ENCODE results near the gene PADI1.

Gene PADI1

DNA sequence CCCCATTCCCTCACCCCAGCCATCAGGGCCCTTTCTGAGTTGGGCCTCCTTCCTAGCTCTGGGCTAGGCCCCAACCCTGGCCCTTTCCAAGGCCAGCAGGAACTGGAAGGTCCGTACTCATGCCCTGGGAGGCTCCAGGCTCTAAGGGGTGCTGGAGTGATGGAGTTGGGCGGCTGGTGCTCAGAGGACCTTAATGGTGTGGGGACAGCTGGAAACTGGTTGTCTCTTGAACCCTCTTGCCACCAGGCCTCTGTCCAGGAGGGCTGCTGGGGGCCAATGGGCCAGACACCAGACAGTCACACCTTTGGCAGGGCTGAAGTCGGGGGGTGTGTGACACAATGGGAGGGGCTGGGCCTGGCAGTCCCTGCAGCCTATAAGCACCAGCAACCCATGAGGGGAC is 9.2 kb upstream of the PADI1 start:
- TF ChIP-seq BACH2 (CRISPR knock-in tag; IDR thresholded peaks at IDR 0.05; ENCODE audit: borderline replicate concordance), result no peak
- no peak for TF ChIP-seq ZC3H10 (CRISPR knock-in tag; IDR thresholded peaks at IDR 0.05)
- TF ChIP-seq, protein P1, sequence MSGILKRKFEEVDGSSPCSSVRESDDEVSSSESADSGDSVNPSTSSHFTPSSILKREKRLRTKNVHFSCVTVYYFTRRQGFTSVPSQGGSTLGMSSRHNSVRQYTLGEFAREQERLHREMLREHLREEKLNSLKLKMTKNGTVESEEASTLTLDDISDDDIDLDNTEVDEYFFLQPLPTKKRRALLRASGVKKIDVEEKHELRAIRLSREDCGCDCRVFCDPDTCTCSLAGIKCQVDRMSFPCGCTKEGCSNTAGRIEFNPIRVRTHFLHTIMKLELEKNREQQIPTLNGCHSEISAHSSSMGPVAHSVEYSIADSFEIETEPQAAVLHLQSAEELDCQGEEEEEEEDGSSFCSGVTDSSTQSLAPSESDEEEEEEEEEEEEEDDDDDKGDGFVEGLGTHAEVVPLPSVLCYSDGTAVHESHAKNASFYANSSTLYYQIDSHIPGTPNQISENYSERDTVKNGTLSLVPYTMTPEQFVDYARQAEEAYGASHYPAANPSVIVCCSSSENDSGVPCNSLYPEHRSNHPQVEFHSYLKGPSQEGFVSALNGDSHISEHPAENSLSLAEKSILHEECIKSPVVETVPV (CRISPR knock-in tag; IDR thresholded peaks at IDR 0.05), result no peak
- TF ChIP-seq, protein P2, sequence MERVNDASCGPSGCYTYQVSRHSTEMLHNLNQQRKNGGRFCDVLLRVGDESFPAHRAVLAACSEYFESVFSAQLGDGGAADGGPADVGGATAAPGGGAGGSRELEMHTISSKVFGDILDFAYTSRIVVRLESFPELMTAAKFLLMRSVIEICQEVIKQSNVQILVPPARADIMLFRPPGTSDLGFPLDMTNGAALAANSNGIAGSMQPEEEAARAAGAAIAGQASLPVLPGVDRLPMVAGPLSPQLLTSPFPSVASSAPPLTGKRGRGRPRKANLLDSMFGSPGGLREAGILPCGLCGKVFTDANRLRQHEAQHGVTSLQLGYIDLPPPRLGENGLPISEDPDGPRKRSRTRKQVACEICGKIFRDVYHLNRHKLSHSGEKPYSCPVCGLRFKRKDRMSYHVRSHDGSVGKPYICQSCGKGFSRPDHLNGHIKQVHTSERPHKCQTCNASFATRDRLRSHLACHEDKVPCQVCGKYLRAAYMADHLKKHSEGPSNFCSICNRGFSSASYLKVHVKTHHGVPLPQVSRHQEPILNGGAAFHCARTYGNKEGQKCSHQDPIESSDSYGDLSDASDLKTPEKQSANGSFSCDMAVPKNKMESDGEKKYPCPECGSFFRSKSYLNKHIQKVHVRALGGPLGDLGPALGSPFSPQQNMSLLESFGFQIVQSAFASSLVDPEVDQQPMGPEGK (CRISPR knock-in tag; IDR thresholded peaks at IDR 0.05; ENCODE audit: borderline replicate concordance), result no peak
- TF ChIP-seq, protein P3, sequence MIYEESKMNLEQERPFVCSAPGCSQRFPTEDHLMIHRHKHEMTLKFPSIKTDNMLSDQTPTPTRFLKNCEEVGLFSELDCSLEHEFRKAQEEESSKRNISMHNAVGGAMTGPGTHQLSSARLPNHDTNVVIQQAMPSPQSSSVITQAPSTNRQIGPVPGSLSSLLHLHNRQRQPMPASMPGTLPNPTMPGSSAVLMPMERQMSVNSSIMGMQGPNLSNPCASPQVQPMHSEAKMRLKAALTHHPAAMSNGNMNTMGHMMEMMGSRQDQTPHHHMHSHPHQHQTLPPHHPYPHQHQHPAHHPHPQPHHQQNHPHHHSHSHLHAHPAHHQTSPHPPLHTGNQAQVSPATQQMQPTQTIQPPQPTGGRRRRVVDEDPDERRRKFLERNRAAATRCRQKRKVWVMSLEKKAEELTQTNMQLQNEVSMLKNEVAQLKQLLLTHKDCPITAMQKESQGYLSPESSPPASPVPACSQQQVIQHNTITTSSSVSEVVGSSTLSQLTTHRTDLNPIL (CRISPR knock-in tag; IDR thresholded peaks at IDR 0.05; ENCODE audit: low read depth), result no peak
- TF ChIP-seq PPARA (CRISPR knock-in tag; IDR thresholded peaks at IDR 0.05; ENCODE audit: borderline replicate concordance), result no peak
- TF ChIP-seq ZNF565 (CRISPR knock-in tag; conservative IDR thresholded peaks at IDR 0.05; ENCODE audit: low read depth), result no peak
- TF ChIP-seq TCF4 (CRISPR knock-in tag; IDR thresholded peaks at IDR 0.05; ENCODE audit: borderline replicate concordance), result no peak
- TF ChIP-seq, protein P4, sequence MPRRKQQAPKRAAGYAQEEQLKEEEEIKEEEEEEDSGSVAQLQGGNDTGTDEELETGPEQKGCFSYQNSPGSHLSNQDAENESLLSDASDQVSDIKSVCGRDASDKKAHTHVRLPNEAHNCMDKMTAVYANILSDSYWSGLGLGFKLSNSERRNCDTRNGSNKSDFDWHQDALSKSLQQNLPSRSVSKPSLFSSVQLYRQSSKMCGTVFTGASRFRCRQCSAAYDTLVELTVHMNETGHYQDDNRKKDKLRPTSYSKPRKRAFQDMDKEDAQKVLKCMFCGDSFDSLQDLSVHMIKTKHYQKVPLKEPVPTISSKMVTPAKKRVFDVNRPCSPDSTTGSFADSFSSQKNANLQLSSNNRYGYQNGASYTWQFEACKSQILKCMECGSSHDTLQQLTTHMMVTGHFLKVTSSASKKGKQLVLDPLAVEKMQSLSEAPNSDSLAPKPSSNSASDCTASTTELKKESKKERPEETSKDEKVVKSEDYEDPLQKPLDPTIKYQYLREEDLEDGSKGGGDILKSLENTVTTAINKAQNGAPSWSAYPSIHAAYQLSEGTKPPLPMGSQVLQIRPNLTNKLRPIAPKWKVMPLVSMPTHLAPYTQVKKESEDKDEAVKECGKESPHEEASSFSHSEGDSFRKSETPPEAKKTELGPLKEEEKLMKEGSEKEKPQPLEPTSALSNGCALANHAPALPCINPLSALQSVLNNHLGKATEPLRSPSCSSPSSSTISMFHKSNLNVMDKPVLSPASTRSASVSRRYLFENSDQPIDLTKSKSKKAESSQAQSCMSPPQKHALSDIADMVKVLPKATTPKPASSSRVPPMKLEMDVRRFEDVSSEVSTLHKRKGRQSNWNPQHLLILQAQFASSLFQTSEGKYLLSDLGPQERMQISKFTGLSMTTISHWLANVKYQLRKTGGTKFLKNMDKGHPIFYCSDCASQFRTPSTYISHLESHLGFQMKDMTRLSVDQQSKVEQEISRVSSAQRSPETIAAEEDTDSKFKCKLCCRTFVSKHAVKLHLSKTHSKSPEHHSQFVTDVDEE (CRISPR knock-in tag; IDR thresholded peaks at IDR 0.05), result no peak
- TF ChIP-seq ZNF70 (CRISPR knock-in tag; IDR thresholded peaks at IDR 0.05), result no peak
- no peak for ATAC-seq

DNA sequence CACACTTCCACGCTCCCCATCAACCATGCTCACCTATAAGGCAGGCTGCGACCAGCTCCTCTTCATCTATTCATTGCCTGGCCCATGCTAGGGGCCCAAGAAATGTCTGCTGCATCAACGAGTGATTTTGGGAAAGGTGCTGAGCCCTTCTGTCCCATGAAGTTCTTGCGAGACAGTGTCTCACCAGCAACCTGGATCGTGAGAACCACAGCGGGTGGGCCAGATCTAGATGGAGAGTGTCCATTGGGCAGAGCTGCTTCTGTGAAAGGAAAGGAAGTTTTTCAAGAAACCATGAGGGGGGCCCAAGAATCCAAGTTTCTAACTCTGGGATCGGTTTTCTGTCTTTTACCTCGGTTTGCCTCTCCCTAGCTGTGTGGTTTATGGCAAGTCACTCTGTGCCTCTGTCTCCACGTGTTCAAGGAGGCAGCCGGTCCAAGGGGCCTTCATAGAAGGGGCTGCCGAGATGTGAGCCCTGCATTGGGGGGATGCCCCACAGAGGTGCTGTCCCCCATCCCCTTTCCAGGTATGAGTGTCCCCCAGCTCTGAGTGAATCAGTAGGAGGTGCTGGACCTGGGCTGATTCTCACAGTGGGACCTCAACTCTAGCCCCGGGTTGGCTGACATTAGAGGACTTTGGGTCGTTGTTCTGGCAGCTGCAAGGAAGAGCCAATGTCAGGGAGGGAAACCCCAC is 8.3 kb upstream of the PADI1 start:
- no peak for ATAC-seq
- no peak for TF ChIP-seq ISL1 (CRISPR knock-in tag; IDR thresholded peaks at IDR 0.05)
- no peak for TF ChIP-seq ZC3H10 (CRISPR knock-in tag; IDR thresholded peaks at IDR 0.05)
- no peak for TF ChIP-seq ZNF8 (CRISPR knock-in tag; IDR thresholded peaks at IDR 0.05)
- TF ChIP-seq ESRRG (CRISPR knock-in tag; IDR thresholded peaks at IDR 0.05), result no peak
- no peak for TF ChIP-seq OSR1 (CRISPR knock-in tag; IDR thresholded peaks at IDR 0.05)
- TF ChIP-seq GLIS3 (CRISPR knock-in tag; IDR thresholded peaks at IDR 0.05), result no peak
- no peak for TF ChIP-seq ZFP3 (CRISPR knock-in tag; IDR thresholded peaks at IDR 0.05)
- no peak for TF ChIP-seq ZFP30 (CRISPR knock-in tag; IDR thresholded peaks at IDR 0.05)
- TF ChIP-seq, protein P2 (CRISPR knock-in tag; IDR thresholded peaks at IDR 0.05; ENCODE audit: borderline replicate concordance), result no peak
- no peak for TF ChIP-seq SNAI2 (CRISPR knock-in tag; IDR thresholded peaks at IDR 0.05)
- TF ChIP-seq, protein P5, sequence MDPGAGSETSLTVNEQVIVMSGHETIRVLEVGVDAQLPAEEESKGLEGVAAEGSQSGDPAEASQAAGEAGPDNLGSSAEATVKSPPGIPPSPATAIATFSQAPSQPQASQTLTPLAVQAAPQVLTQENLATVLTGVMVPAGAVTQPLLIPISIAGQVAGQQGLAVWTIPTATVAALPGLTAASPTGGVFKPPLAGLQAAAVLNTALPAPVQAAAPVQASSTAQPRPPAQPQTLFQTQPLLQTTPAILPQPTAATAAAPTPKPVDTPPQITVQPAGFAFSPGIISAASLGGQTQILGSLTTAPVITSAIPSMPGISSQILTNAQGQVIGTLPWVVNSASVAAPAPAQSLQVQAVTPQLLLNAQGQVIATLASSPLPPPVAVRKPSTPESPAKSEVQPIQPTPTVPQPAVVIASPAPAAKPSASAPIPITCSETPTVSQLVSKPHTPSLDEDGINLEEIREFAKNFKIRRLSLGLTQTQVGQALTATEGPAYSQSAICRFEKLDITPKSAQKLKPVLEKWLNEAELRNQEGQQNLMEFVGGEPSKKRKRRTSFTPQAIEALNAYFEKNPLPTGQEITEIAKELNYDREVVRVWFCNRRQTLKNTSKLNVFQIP (CRISPR knock-in tag; IDR thresholded peaks at IDR 0.05; ENCODE audit: borderline replicate concordance, low read depth), result no peak
- TF ChIP-seq PPARA (CRISPR knock-in tag; IDR thresholded peaks at IDR 0.05; ENCODE audit: borderline replicate concordance), result no peak
- no peak for TF ChIP-seq ZNF70 (CRISPR knock-in tag; IDR thresholded peaks at IDR 0.05)
- TF ChIP-seq, protein P4 (CRISPR knock-in tag; IDR thresholded peaks at IDR 0.05), result no peak
- no peak for TF ChIP-seq ZNF565 (CRISPR knock-in tag; conservative IDR thresholded peaks at IDR 0.05; ENCODE audit: low read depth)
- TF ChIP-seq TOX (CRISPR knock-in tag; IDR thresholded peaks at IDR 0.05; ENCODE audit: borderline replicate concordance), result no peak
- TF ChIP-seq, protein P1 (CRISPR knock-in tag; IDR thresholded peaks at IDR 0.05), result no peak
- no peak for TF ChIP-seq BACH2 (CRISPR knock-in tag; IDR thresholded peaks at IDR 0.05; ENCODE audit: borderline replicate concordance)
- TF ChIP-seq RARB (CRISPR knock-in tag; IDR thresholded peaks at IDR 0.05), result no peak

Data from SK-N-SH treated with all-trans-retinoic acid at 6 μM for 48 hours (cell line).